MG63 (cell line): ENCODE measurements around the gene PHF20. TPM values are rescaled to one million over a fixed set of nuclear protein-coding genes. Genes with fewer than 3 reads are reported as not detected.
"Not testable (repeated sequence)": the region's sequence is repeated elsewhere in the genome, so short reads cannot be mapped to it uniquely, and the experiment has no call there.

Experiments used
- DNase-seq: peaks from one replicate; pipeline ENCODE4 v3.0.0-alpha.2; 2020
- H3K27me3 ChIP-seq: fragments of 250-450 bp; sonication (Bioruptor Pico); 2 replicates; pipeline ENCODE4 v1.5.1; 2020; ENCODE audit warnings: mild to moderate bottlenecking, moderate library complexity
- H3K36me3 ChIP-seq: fragments of 250-450 bp; sonication (Bioruptor Pico); 2 replicates; pipeline ENCODE4 v1.5.1; 2020; ENCODE audit warnings: mild to moderate bottlenecking, moderate library complexity
- H3K4me3 ChIP-seq: fragments of 250-450 bp; sonication (Bioruptor Pico); 2 replicates; pipeline ENCODE4 v1.5.1; 2020; ENCODE audit warnings: mild to moderate bottlenecking, moderate library complexity
- H3K9me3 ChIP-seq: fragments of 250-450 bp; sonication (Bioruptor Pico); 2 replicates; pipeline ENCODE4 v1.5.1; 2020; ENCODE audit warnings: mild to moderate bottlenecking, moderate library complexity
- total RNA-seq: library from RNA; depleted of rRNA; stranded (reverse); fragments of >200 nt; shearing (Covaris generic); gene quantifications from 2 replicates; pipeline ENCODE4 v1.2.3, GENCODE V29; 2014; ENCODE audit warnings: low replicate concordance

The PHF20 gene
- total RNA-seq, 1 experiment from 2014 or later = 57.7 TPM

DNA sequence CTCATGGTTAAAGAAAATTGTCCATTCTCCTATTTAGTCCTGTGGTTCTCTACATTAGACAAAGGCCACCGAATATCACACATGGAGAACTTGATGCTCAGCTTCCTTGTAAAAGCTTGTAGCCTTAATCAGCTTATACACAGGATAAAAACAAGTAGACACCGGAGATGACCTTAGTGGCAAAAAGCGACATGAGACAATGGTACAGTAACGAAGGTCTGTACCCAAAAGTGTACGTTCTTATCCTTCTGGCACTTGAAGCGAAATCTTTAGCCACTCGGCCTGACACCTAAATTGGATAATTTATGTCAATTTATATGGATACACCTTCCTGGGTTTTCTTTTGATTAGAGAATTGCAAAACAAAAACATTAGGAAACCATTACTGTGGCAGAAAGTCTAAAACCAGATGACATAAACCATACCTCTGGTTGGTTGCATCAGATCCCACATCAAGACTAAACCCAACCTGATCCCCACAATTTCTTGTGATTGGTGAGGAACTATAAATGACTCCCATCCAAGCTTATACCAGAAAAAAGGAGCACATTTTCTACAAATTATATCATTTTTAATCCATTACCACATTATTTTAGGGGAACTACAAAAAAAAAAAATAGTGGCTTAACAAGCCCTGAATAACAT, 35.9 kb upstream of the PHF20 start:
- Histone ChIP-seq H3K27me3 (no peaks in the 10 kb centered on the region), H3K36me3 (peaks cover 99% of the 10 kb centered on the region), H3K4me3 (no peak overlapping the region; the same call in 1 of the 2 replicates), H3K9me3 (no peaks in the 10 kb centered on the region)
- no peak for DNase-seq

DNA sequence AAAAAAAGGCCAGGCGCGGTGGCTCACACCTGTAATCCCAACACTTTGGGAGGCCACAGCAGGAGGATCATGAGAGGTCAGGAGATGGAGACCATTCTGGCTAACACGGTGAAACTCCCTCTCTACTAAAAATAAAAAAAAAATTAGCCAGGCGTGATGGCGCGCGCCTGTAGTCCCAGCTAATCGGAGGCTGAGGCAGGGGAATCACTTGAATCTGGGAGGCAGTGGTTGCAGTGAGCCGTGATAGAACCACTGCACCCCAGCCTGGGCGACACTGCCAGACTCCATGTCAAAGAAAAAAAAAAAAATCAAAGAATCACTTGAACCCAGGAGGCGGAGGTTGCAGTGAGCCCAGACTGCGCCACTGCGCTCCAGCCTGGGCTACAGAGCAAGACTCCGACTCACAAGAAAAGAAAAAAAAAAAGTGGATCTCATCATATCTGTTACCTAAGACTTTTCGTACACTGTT, 33.9 kb upstream of the PHF20 start:
- Histone ChIP-seq H3K9me3 (no peaks in the 10 kb centered on the region), H3K4me3 (no peak overlapping the region), H3K36me3 (peaks cover 90% of the 10 kb centered on the region), H3K27me3 (no peaks in the 10 kb centered on the region)
- no peak for DNase-seq

DNA sequence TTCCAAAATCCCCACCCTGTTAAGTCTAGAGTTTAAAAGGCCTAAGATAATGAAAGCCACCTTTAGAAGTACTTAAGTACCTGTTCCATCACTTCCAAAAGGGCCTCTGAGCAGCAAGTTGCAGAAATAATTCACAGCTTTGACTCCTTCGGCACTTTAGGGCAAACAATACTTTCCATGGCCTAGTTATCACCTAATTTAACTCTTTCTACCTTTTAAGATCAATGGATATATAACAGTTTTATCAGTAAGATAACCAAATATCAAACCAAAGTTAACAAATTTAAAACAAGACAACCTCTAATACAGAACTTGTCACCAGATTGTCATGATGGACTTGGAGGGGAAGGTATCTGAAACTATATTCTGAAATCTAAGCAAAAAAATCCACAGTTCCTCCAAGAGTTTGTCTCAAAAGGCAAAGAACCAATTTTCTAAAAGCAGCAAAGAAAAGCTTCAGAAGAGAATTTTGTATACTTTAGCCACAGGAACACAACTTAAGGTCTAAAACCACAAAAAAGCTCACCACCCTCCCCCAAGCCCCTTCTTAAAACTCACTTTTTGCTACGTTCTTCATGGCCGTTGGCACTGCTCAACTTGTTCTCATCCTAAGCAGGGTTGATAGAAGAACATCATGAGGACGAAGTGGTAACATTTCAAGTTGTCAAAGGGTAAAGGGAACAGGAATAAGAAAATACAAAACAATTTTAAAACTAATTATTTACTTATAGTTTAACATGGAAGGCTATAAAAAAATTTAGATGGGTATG, 33.2 kb upstream of the PHF20 start:
- H3K36me3 ChIP-seq = peaks cover 83% of the 10 kb centered on the region

DNA sequence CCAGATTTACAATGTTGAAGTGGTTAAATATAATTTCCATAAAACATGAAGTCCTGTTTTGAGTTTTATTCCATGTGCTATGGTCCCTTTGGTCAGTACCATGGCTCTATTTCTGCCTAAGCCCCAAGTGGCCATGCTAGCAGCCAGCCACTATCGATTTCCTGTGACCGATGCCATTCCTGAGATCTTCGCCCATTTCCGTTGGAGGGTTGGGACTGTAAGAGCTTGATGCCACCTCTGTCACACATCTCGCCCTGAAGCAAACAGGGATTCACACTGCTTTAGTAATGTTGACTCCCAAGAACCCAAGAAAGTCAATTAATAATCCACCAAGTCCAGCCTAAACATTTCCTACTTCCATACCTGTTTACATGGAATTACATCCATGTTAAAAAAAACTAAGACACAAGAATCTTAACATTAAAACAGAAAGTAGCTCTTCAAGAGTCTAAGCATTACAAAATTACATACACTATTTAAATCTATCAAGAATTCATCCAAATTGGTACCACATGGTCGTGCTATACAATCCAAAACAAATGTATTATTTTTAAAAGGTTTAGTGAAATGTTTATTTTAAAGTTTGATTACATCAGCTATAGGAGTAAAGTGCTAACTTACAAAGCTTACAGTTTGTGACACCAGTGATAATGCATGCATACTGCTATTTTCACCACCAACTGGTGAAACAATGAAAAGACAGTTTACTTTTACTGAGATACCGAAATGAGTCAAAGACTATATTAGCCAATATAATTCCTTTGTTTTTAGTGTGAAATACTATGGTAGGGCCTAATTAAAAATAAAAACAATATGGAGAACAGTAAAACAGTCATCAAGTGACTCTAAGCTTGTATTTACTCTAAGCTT, 32.3 kb upstream of the PHF20 start:
- Histone ChIP-seq H3K36me3 (peaks cover 73% of the 10 kb centered on the region), H3K9me3 (no peaks in the 10 kb centered on the region), H3K27me3 (no peaks in the 10 kb centered on the region), H3K4me3 (peak overlapping the region; percentile 99)
- no peak for DNase-seq

More for the DNA sequence above, 33.2 kb upstream of the PHF20 start:
- H3K9me3 ChIP-seq = no peaks in the 10 kb centered on the region
- no peaks in the 10 kb centered on the region for H3K27me3 ChIP-seq
- no peak for DNase-seq
- peak overlapping the region; percentile 99 for H3K4me3 ChIP-seq

DNA sequence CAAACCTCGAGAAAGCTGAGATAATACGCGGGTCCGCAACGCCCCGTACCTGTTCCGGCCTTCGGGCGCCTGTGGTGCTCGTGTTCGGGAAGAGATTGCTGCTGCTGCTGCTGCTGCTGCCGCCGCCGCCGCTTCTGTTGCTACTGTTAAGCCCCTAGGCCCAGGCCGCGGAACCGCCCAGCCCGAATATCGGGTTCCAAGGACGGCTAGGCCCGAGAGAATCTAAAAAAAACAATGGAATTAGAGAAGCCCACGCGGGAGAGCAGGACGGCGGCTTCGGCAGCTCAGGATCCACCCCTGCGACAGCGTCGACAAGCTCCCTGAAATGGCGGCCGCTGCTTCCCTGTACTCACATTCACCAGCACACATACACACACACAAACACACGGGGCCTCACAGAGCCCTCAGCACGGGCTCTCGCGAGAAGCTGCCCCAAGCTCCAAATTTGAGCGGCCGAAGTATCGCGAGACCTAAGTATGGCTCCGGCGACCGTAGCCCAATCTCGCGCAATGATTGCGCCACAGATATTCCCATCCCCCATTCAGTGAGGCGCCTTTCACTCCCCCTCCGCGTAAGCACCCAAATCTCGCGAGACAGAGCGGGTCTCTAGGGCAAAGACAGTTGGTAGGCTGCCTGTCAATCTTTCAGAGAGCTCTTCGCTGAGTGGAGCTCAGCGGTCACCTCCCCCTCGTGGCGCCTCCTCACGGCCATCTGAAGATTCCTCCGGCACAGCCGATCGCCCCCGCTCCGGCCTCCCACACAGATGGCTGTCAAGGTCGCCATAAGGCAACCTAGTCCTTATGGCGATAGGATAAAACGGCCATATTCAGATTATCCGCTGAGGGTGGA, 29.7 kb upstream of the PHF20 start, which contains the start of gene RBM39:
Gene RBM39, minus strand, starts transcription at position 369 of the 849 bp plus-strand sequence. CDS start 1,386 bp downstream, outside the sequence.
- no peaks in the 10 kb centered on the region for H3K27me3 ChIP-seq

DNA sequence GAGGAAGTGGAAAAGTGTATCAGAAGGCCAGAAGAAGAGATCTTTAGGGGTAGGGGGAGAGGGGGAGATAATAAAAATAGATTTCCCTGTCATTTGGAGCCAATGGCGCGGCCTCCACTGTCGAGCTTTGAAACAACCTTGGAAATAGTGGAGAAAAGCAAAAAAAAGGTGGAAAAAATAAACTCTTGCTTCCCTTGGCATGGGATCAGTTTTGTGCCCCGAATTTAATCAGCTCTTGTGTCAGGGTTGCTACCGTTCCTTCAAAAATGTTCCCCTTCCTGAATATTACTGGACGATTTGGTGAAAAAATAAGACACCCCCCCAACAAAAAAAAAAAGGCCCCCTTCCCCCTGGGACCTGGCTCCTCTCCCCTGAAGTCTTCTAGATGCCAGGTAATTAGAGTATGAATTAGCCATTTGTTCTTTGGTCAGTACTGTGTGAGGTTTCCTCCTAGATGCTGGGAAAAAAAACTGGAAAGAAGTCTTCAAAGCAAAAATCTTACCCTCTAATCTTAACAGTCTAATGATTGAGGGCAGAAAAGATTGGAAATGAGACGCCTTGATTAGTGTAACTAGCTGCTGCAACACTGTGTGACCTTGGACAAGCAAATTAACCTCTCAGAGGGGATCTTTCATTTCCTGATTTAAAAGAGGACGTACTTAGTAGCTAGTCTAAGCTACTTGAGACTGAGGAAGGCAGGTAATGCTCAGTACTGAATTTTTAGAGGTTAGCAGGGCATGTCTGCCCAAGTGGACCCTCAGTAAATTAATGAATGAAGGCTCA, 28.9 kb upstream of the PHF20 start:
- peaks cover 39% of the 10 kb centered on the region for H3K36me3 ChIP-seq
- no peaks in the 10 kb centered on the region for H3K27me3 ChIP-seq
- no peaks in the 10 kb centered on the region for H3K9me3 ChIP-seq
- no peak for DNase-seq
- H3K4me3 ChIP-seq = peak overlapping the region; percentile 62

More for the DNA sequence above, 29.7 kb upstream of the PHF20 start, which contains the start of gene RBM39:
- Histone ChIP-seq H3K9me3 (no peaks in the 10 kb centered on the region), H3K4me3 (peak within 1 kb of the TSS; percentile 99), H3K36me3 (peaks cover 47% of the 10 kb centered on the region)
- DNase-seq = peak; percentile 100

DNA sequence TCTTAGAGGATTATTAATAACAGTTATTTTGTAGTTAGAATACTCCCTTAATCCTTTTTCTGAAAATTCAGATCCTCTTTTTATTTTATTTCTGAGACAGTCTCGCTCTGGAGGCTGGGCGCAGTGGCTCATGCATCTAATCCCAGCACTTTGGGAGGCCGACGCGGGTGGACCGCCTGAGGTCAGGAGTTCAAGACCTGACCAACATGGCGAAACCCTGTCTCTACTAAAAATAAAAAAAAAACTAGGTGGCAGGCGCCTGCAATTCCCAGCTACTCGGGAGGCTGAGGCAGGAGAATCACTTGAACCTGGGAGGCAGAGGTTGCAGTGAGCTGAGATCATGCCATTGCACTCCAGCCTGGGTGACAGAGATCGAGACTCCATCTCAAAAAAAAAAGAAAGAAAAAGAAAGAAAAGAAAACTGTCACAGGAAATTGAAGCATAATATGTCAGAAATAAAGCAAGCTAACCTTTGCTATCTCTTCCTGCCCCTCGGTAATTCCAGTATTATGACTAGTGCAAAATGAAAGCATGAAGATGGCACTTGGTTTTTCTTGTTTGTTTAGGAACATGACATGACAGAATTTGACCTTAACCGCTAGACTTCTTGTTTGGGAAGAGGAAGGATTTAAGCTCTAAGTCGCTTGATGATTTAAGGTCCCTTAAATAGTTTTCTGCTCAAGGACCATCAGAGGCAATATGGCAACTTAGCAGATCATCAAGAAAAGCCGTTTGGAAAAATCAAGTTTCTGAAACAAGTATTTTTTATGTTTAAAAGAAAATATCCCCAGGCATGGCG, 27.9 kb upstream of the PHF20 start:
- Histone ChIP-seq H3K9me3 (no peaks in the 10 kb centered on the region), H3K27me3 (no peaks in the 10 kb centered on the region), H3K36me3 (peaks cover 30% of the 10 kb centered on the region), H3K4me3 (no peak overlapping the region)
- DNase-seq = no peak

DNA sequence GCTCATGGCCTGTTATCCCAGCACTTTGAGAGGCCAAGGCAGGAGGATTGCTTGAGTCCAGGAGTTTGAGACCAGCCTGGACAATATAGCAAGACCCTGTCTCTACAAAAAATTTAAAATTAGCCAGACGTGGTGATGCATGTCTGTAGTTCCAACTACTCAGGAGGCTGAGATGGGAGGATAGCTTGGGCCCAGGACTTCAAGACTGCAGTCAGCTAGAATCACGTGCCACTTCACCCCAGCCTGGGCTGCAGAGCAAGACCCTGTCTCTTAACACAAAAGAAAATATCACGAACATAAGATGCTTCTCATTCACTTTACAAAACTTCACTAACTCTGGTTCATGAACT, 27.3 kb upstream of the PHF20 start:
- H3K4me3 ChIP-seq = not testable (repeated sequence)

DNA sequence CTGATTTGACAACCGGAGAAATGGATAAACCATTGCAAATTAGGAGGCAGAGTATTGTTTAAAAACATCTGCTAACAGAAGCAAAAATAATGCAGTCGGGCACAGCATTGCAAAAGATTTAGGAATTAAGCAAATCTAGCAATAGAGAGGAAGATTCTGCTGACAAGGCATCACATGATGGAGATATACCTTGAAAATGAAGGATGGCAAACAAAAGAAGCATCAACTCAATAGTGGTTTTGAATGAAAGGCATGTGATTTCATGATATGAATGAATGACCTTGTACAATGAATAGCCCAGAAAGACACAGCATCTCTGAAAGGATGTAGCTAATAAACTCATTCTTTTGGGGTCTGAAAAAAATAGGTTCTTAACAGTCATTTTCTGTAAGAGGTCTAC, 21.2 kb upstream of the PHF20 start:
- Histone ChIP-seq H3K9me3 (no peaks in the 10 kb centered on the region; the same call in 1 of the 2 replicates), H3K36me3 (no peaks in the 10 kb centered on the region), H3K27me3 (no peaks in the 10 kb centered on the region), H3K4me3 (no peak overlapping the region)
- no peak for DNase-seq

More for the DNA sequence above, 27.3 kb upstream of the PHF20 start:
- DNase-seq, H3K27me3 ChIP-seq, H3K9me3 ChIP-seq: not testable (repeated sequence)
- peaks cover 24% of the 10 kb centered on the region for H3K36me3 ChIP-seq

DNA sequence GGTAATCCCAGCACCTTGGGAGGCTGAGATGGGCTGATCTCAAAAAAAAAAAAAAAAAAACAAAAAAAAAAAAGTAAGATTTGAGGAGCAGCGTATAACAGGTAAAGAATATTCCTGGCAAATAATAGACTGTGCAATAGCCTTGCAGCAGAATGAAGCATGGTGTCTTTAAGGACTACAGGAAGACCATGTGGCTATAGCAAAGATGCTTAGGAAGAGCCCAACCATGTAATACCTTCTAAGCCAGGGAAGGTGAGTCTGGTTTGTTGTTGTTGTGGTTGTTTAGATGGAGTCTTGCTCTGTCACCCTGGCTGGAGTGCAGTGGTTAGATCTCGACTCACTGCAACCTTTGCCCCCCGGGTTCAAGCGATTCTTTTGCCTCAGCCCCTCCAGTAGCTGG, 15.4 kb upstream of the PHF20 start:
- no peak overlapping the region for H3K4me3 ChIP-seq
- H3K36me3 ChIP-seq = no peaks in the 10 kb centered on the region
- no peaks in the 10 kb centered on the region for H3K27me3 ChIP-seq
- H3K9me3 ChIP-seq = no peaks in the 10 kb centered on the region; the same call in 1 of the 2 replicates
- DNase-seq = no peak

DNA sequence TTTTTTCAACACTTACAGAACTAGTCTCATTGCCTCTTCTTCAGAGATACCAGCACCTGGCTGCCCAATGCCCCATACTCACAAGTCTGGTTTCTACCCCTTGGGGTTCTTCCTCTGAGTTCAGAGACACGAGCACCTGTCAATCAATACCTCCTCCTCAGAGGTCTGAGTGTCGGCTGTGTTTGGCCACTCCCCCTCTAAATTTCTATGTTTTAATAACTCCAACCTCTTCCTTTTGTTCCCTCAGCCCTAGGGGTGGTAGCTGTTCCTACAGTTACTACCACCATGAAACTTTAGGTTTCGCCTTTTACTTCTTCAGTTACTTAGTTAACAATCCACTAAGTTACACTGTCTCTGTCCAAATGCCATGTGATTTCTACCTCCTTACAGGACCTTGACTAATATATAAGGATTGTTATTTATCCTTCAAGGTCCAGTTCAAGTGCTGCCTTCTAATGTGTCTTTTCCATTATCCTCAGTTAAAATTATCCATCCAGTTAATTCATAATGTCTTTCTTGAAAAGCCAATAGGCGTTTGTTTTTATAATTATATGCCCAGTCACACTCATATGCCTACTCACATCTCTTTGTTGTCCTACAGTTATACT, 14.6 kb upstream of the PHF20 start:
- H3K4me3 ChIP-seq = no peak overlapping the region
- no peaks in the 10 kb centered on the region for H3K27me3 ChIP-seq
- H3K36me3 ChIP-seq = no peaks in the 10 kb centered on the region
- no peaks in the 10 kb centered on the region for H3K9me3 ChIP-seq
- DNase-seq = no peak

DNA sequence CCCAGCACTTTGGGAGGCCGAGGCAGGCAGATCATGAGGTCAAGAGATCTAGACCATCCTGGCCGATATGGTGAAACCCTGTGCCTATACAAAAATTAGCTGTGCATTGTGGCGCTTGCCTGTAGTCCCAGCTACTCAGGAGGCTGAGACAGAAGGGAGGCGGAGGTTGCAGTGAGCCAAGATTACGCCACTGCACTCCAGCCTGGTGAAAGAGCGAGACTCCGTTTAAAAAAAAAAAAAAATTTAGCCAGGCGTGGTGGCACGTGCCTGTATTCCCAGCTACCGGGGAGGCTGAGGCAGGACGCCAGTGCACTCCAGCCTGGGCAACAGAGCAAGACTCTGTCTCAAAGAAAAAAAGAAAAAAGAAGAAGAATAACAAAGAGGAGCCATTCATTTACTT, 10.3 kb upstream of the PHF20 start:
- H3K27me3 ChIP-seq, H3K36me3 ChIP-seq, H3K9me3 ChIP-seq, DNase-seq, H3K4me3 ChIP-seq: not testable (repeated sequence)

DNA sequence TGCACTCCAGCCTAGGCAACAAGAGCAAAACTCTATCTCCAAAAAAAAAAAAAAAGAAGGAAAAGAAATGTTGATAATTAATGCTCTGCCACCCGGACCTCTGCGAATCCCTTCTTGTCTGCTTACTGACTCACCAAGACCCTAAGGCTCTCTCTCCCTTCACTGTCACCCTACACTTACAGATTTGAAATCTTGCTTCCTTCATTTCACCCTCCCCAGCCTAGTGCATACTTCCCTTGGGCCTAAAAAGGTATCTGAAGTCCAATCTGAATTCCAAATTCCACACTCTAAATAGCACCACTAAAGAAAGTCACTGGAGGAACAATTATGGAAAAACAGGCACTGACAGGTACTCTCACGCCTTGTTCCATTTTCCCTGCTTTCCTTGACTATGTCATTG, 9.4 kb upstream of the PHF20 start:
- Histone ChIP-seq H3K27me3 (no peaks in the 10 kb centered on the region), H3K4me3 (no peak overlapping the region), H3K36me3 (no peaks in the 10 kb centered on the region), H3K9me3 (no peaks in the 10 kb centered on the region)
- no peak for DNase-seq

DNA sequence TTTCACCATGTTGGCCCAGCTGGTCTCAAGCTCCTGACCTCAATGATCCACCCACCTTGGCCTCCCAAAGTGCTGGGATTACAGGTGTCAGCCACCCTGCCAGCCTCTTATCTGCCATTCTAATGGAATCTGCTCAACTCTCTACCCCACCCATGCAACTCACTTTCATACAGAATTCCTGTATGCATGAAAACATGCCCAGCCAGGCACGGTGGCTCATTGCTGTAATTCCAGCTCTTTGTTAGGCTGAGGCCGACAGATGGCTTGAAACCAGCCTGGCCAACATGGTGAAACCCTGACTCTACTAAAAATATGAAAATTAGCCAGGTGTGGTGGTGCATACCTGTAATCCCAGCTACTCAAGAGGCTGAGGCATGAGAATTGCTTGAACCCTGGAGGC, 6.9 kb upstream of the PHF20 start:
- H3K4me3 ChIP-seq, DNase-seq, H3K36me3 ChIP-seq, H3K9me3 ChIP-seq, H3K27me3 ChIP-seq: not testable (repeated sequence)
